CD8-positive, alpha-beta memory T cell (primary cell): ENCODE results near the gene FMO2. TPM values are rescaled to one million over a fixed set of nuclear protein-coding genes. Genes with fewer than 3 reads are reported as not detected.

Experiments used
- CTCF ChIA-PET: fragments of 350-600 bp; sonication (Branson Sonifier 250); formaldehyde crosslinking; loops from one replicate; lab custom pipeline; 2021; ENCODE audit warnings: antibody characterized with exemption; lab: Charles Lee
- POLR2A ChIA-PET: fragments of 350-600 bp; sonication (Branson Sonifier 250); formaldehyde crosslinking; loops from one replicate; lab custom pipeline; 2021; ENCODE audit warnings: antibody characterized with exemption; lab: Charles Lee
- DNase-seq, 5 donors: peaks; one replicate each; pipeline versions ENCODE4 v3.0.0 to v3.0.0-alpha.2; 2020 to 2022; ENCODE audit warnings: mixed read lengths in 1 of 5
- H3K27ac ChIP-seq: one replicate; pipeline ENCODE4 v1.7.0; 2013; ENCODE audit warnings: low read depth, mild to moderate bottlenecking, low read length, moderate library complexity
- H3K27me3 ChIP-seq: 2 replicates; pipeline ENCODE4 v1.7.0; 2013; ENCODE audit warnings: low read length, mild to moderate bottlenecking; ENCODE audit not compliant: insufficient read depth, poor library complexity, severe bottlenecking
- H3K36me3 ChIP-seq: 2 replicates; pipeline ENCODE4 v1.7.0; 2013; ENCODE audit warnings: mild to moderate bottlenecking, low read length, moderate library complexity; ENCODE audit not compliant: insufficient read depth
- H3K4me1 ChIP-seq: 2 replicates; pipeline ENCODE4 v1.7.0; 2013; ENCODE audit warnings: mild to moderate bottlenecking, low read length, moderate library complexity; ENCODE audit not compliant: insufficient read depth
- H3K4me3 ChIP-seq: 2 replicates; pipeline ENCODE4 v1.7.0; 2013; ENCODE audit warnings: mild to moderate bottlenecking, low read length
- H3K9me3 ChIP-seq: 2 replicates; pipeline ENCODE4 v1.7.0; 2013; ENCODE audit warnings: mild to moderate bottlenecking, low read length
- H3K27ac Mint-ChIP-seq, 8 donors: one replicate each; pipeline ENCODE4 v1.8.0; 2020 to 2021; ENCODE audit warnings: mixed read lengths in 8 of 8, mild to moderate bottlenecking in 6 of 8, inconsistent platforms in 3 of 8, moderate library complexity in 3 of 8
- H3K27me3 Mint-ChIP-seq, 2 donors: one replicate each; pipeline ENCODE4 v1.8.0; 2020 to 2021; ENCODE audit warnings: mixed read lengths in 2 of 2, mild to moderate bottlenecking in 1 of 2, moderate library complexity in 1 of 2
- H3K36me3 Mint-ChIP-seq, 3 donors: one replicate each; pipeline ENCODE4 v1.8.0; 2020 to 2021; ENCODE audit warnings: mixed read lengths in 3 of 3, inconsistent platforms in 1 of 3, mild to moderate bottlenecking in 1 of 3
- H3K4me1 Mint-ChIP-seq, 3 donors: one replicate each; pipeline ENCODE4 v1.8.0; 2020 to 2021; ENCODE audit warnings: mixed read lengths in 3 of 3, inconsistent platforms in 1 of 3, mild to moderate bottlenecking in 1 of 3
- H3K4me3 Mint-ChIP-seq, 7 donors: one replicate each; pipeline ENCODE4 v1.8.0; 2020 to 2021; ENCODE audit warnings: mixed read lengths in 7 of 7, mild to moderate bottlenecking in 6 of 7, moderate library complexity in 4 of 7, inconsistent platforms in 2 of 7
- H3K9me3 Mint-ChIP-seq, 5 donors: one replicate each; pipeline ENCODE4 v1.8.0; 2020 to 2022; ENCODE audit warnings: mixed read lengths in 5 of 5, mild to moderate bottlenecking in 3 of 5, moderate library complexity in 2 of 5, inconsistent platforms in 1 of 5
- polyA plus RNA-seq: library from polyadenylated mRNA; unstranded; fragments of 300-500 nt; fragmentation: Illumina TruSeq; gene quantifications from one replicate; pipeline ENCODE4 v1.2.3, GENCODE V29; 2021
- total RNA-seq, 2 experiments: library from RNA; stranded (reverse); gene quantifications; one replicate each; pipeline ENCODE4 v1.2.3, GENCODE V29; 2021

FMO2 gene
- total and polyA plus RNA-seq, 3 experiments from 2014 or later, result not detected

DNA sequence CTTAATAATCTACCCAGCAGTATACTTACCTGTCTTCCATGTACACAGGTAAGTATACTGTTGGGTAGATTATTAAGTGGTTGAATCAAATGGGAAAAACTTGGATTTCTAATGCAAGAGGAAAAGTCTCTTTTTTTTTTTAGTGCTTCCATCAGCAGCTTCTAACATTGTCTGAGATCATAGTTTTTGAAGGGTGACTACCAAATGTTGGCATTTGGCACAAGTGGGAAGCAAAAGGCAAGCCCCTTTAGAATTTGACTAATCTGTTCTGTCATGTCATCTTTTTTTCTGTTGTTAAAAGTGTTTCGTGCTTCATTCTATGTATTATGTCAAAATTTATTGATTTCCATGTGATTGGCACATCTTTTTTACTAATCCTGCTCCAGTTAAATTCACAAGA lies 63.7 kb downstream of the FMO2 start:
- Histone ChIP-seq H3K36me3 (no peaks in the 10 kb centered on the region), H3K27ac (no peak overlapping the region), H3K4me1 (no peaks in the 10 kb centered on the region), H3K9me3 (no peaks in the 10 kb centered on the region), H3K27me3 (peaks cover 5% of the 10 kb centered on the region), H3K4me3 (no peak overlapping the region)
- CTCF ChIA-PET, result interaction anchor here (1.3 to 1.4 kb wide), 2 partner anchors 11 to 65 kb away, joined by 3 to 6 read pairs; partner anchors contain the start of gene FMO4
- no peaks in the 10 kb centered on the region for H3K36me3 Mint-ChIP-seq
- H3K9me3 Mint-ChIP-seq, result peaks cover 0 to 2% (median 0%) of the 10 kb centered on the region in 5 donors
- POLR2A ChIA-PET, result no interaction called here
- H3K27ac Mint-ChIP-seq, result no peak overlapping the region
- H3K4me3 Mint-ChIP-seq, result no peak overlapping the region
- peaks cover 26 to 56% of the 10 kb centered on the region in 2 donors for H3K27me3 Mint-ChIP-seq
- peaks cover 11 to 19% (median 13%) of the 10 kb centered on the region in 3 donors for H3K4me1 Mint-ChIP-seq
- DNase-seq, result no peak

DNA sequence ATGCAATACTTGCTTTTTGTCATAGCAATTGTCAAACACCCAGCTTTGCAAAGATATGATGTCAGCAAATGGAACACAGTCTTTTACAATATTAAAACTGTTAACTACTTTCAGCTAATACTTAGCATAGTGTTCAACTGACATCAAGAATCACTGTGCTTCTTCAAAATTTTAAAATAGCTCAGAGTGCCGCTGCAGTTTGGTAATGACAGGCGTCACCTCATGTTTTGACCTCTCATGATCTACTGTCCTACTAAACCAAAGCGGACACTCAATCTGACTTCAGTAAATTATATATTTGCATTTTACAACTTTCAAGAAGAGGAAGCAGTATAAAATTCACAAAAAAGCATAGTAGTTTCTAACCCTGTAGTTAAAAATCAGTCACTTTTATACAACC lies 65.2 kb downstream of the FMO2 start:
- Histone ChIP-seq H3K9me3 (no peaks in the 10 kb centered on the region), H3K27ac (no peak overlapping the region), H3K4me1 (no peaks in the 10 kb centered on the region), H3K4me3 (no peak overlapping the region), H3K27me3 (peaks cover 5% of the 10 kb centered on the region), H3K36me3 (no peaks in the 10 kb centered on the region)
- Mint-ChIP-seq H3K4me3 (no peak overlapping the region), H3K27ac (no peak overlapping the region), H3K36me3 (no peaks in the 10 kb centered on the region), H3K4me1 (peaks cover 11 to 19% (median 13%) of the 10 kb centered on the region in 3 donors), H3K9me3 (peaks cover 0 to 4% (median 0%) of the 10 kb centered on the region in 5 donors), H3K27me3 (peaks cover 26 to 66% of the 10 kb centered on the region in 2 donors)
- CTCF ChIA-PET, result interaction anchor here (1.3 to 1.5 kb wide), 2 partner anchors 12 to 63 kb away, joined by 3 to 4 read pairs; no protein-coding TSS in a partner anchor
- POLR2A ChIA-PET, result no interaction called here
- DNase-seq, result no peak

DNA sequence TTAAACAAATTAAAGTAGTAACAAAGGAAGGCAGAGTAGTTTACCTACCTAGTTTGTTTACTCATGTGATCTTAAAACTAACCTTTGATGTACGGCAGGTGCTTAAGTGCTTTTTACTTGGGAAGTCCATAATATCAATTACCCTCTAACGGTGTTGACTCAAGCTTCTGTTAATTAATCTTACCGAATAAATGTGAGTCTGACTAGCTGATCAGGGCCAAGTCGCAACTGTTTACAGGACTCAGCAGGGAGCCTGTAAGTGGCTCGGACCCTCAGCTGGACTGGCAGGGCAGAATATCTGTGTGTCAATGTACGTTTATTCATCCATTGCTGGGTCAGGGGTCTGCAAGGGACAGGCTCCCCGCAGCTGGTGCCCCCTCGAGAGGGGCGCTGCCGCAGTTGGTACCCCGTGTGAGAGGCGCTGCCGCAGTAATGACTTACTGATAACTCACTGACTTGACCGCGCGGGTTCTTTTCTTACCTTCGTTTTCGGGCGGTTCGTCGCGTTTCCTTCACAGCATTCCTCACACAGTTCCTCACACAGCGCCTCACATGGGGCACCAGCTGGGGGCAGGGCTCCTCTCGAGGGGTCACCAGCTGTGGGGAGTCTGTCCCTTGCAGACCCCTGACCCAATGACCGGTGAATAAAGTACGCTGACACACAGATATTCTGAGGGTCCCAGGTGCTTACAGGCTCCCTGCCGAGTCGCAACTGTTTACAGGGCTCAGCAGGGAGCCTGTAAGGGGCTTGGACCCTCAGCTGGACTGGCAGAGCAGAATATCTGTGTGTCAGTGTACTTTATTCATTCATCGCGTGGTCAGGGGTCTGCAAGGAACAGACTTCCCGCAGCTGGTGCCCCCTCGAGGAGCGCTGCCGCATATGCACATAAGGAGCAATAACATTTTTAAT lies 66.2 kb downstream of the FMO2 start:
- Mint-ChIP-seq H3K4me1 (peaks cover 11 to 19% (median 13%) of the 10 kb centered on the region in 3 donors), H3K36me3 (no peaks in the 10 kb centered on the region), H3K4me3 (peak overlapping the region; percentile 63 to 85 (median 82)), H3K27ac (peak overlapping the region in 2 of 8 donors; percentile 18 to 78), H3K9me3 (peaks cover 0 to 4% (median 0%) of the 10 kb centered on the region in 5 donors), H3K27me3 (peaks cover 28 to 71% of the 10 kb centered on the region in 2 donors)
- Histone ChIP-seq H3K4me3 (peak overlapping the region; percentile 64), H3K4me1 (no peaks in the 10 kb centered on the region), H3K27me3 (peaks cover 5% of the 10 kb centered on the region), H3K9me3 (no peaks in the 10 kb centered on the region), H3K27ac (no peak overlapping the region), H3K36me3 (no peaks in the 10 kb centered on the region)
- POLR2A ChIA-PET, result no interaction called here
- peak in 1 of 5 donors; percentile 46 for DNase-seq
- CTCF ChIA-PET, result interaction anchor here (1.4 kb wide), 1 partner anchor 63 kb away, joined by 4 read pairs; the partner anchor contains the start of gene FMO4

DNA sequence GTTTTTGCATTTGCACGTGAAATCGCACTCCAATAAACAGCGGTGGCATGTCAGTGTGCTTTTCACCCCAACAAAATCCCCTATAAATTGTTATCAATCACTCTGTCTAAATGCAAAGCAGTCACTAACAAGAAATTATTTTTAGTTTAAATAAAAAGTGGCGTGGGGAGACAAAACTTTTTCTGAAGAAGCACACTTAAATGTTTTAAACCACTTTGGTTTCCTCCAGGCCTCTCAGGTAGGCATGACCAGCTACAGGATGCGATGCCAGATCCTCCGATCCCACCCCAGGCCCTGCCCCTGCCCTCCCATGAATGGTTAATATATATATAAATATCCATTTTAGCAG lies 66.8 kb downstream of the FMO2 start:
- no peak overlapping the region for H3K27ac Mint-ChIP-seq
- Histone ChIP-seq H3K4me3 (no peak overlapping the region), H3K36me3 (no peaks in the 10 kb centered on the region), H3K9me3 (no peaks in the 10 kb centered on the region), H3K4me1 (no peaks in the 10 kb centered on the region), H3K27ac (no peak overlapping the region), H3K27me3 (peaks cover 5% of the 10 kb centered on the region)
- ChIA-PET POLR2A (no interaction called here), CTCF (interaction anchor here (1.4 kb wide), 1 partner anchor 62 kb away, joined by 4 read pairs; the partner anchor contains the start of gene FMO4)
- DNase-seq, result no peak
- H3K36me3 Mint-ChIP-seq, result no peaks in the 10 kb centered on the region
- H3K4me3 Mint-ChIP-seq, result peak overlapping the region in 5 of 7 donors; percentile 77 to 85 (median 82)
- H3K4me1 Mint-ChIP-seq, result peaks cover 11 to 19% (median 13%) of the 10 kb centered on the region in 3 donors
- peaks cover 0 to 4% (median 0%) of the 10 kb centered on the region in 5 donors for H3K9me3 Mint-ChIP-seq
- peaks cover 28 to 71% of the 10 kb centered on the region in 2 donors for H3K27me3 Mint-ChIP-seq

DNA sequence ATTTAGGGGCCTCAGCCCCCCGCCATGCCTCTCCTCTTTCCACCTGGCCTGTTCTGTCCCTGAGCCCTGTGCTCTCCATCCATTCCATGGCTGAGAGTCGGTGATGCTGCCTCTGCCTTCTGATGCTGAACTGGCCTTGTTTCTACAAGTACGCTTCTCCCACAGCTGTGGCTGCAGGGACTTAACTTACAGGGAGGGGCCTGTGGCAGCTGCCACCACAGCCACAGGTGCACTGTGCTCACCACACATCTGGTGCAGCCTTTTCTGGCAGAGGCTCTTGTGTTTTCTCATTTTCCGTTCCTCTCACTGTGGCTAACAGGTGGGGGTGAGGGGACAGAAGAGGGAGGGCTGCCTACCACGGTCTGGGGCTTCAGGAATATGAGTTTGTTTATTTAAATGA lies 67.4 kb downstream of the FMO2 start:
- Mint-ChIP-seq H3K4me3 (peak overlapping the region in 6 of 7 donors; percentile 30 to 79 (median 64)), H3K36me3 (no peaks in the 10 kb centered on the region), H3K4me1 (peaks cover 11 to 19% (median 13%) of the 10 kb centered on the region in 3 donors), H3K9me3 (peaks cover 0 to 4% (median 0%) of the 10 kb centered on the region in 5 donors), H3K27me3 (peaks cover 28 to 66% of the 10 kb centered on the region in 2 donors), H3K27ac (peak overlapping the region in 1 of 8 donors; percentile 81)
- Histone ChIP-seq H3K36me3 (no peaks in the 10 kb centered on the region), H3K27ac (no peak overlapping the region), H3K4me3 (no peak overlapping the region), H3K4me1 (no peaks in the 10 kb centered on the region), H3K27me3 (peaks cover 5% of the 10 kb centered on the region), H3K9me3 (no peaks in the 10 kb centered on the region)
- DNase-seq, result no peak
- CTCF ChIA-PET, result interaction anchor here (1.3 kb wide), 1 partner anchor 61 kb away, joined by 3 read pairs; no protein-coding TSS in a partner anchor
- POLR2A ChIA-PET, result no interaction called here

DNA sequence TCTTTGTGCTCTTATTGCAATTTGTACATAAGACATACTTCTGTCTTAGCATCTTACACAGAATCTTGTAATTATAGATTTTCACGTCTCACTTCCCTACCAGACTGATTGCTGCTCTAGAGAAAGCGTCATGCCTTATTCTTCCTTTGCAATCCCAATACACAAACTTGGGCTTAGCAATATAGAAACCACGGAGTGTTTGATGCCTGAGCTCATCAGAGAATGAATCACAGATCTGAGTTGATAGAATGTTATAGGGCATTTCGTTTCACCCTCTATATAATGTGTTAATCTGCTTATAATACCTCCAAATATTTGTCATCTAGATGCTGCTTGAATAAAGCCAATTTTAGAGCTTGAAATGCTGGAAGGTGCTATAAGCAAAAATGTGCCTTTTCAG lies 69.8 kb downstream of the FMO2 start:
- Histone ChIP-seq H3K4me3 (no peak overlapping the region), H3K4me1 (no peaks in the 10 kb centered on the region), H3K36me3 (no peaks in the 10 kb centered on the region), H3K27ac (no peak overlapping the region), H3K9me3 (no peaks in the 10 kb centered on the region), H3K27me3 (no peaks in the 10 kb centered on the region)
- Mint-ChIP-seq H3K4me3 (no peak overlapping the region), H3K36me3 (no peaks in the 10 kb centered on the region), H3K27me3 (peaks cover 22 to 45% of the 10 kb centered on the region in 2 donors), H3K27ac (no peak overlapping the region), H3K9me3 (peaks cover 0 to 4% (median 0%) of the 10 kb centered on the region in 5 donors), H3K4me1 (peaks cover 11 to 19% (median 13%) of the 10 kb centered on the region in 3 donors)
- no peak for DNase-seq
- ChIA-PET CTCF (interaction anchor here (0.9 kb wide), 1 partner anchor 9 kb away, joined by 3 read pairs; no protein-coding TSS in a partner anchor), POLR2A (no interaction called here)

DNA sequence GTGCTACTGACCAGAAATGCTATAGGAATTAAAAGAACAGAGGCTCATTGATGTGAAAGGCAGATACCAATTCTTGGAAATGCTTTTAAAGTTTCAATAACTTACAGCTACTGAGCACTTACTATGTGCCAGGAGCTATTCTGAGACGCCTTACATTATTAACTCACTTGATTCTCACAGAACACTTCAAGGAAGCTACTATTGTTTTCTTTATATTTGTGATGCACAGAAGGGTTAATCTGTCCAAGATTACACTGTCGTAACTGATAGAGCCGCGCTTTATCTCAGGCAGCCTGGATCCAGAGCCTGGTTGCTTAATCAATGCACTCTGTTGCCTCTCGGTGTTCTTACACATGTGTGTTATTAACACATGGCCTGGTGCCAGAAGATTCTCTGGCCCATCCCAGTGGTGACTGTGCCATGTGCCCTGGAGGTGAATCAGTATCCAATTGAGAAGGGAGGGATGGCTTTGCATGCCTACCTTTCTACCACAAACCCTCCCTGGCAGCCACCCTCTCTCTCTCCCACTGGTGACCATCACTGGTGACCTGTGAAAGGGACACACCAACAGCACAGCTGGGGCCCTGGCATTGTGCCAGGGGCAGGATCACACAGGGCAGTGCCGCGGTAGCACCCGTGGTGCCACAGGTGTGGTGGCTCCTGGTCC lies 72.0 kb downstream of the FMO2 start:
- no peak overlapping the region for H3K4me3 ChIP-seq
- Mint-ChIP-seq H3K9me3 (peaks cover 0 to 4% (median 0%) of the 10 kb centered on the region in 5 donors), H3K4me1 (peaks cover 5 to 9% (median 6%) of the 10 kb centered on the region in 3 donors), H3K27me3 (peaks cover 16 to 33% of the 10 kb centered on the region in 2 donors), H3K4me3 (no peak overlapping the region), H3K27ac (no peak overlapping the region), H3K36me3 (no peaks in the 10 kb centered on the region)
- ChIA-PET CTCF (no interaction called here), POLR2A (no interaction called here)
- no peaks in the 10 kb centered on the region for H3K4me1 ChIP-seq
- no peaks in the 10 kb centered on the region for H3K27me3 ChIP-seq
- H3K27ac ChIP-seq, result no peak overlapping the region
- H3K36me3 ChIP-seq, result no peaks in the 10 kb centered on the region
- H3K9me3 ChIP-seq, result no peaks in the 10 kb centered on the region
- no peak for DNase-seq
